Neutrophil (primary cell): Measurements from ENCODE around the gene KLHL29.

Experiments
- H3K27ac ChIP-seq: fragments of 200-600 bp; sonication (generic); 2 replicates; pipeline ENCODE4 v1.5.1; 2016; ENCODE audit warnings: mild to moderate bottlenecking, moderate library complexity
- H3K27me3 ChIP-seq: fragments of 200-600 bp; sonication (generic); 2 replicates; pipeline ENCODE4 v1.6.0; 2016; ENCODE audit warnings: mild to moderate bottlenecking
- H3K36me3 ChIP-seq: fragments of 200-600 bp; sonication (generic); 2 replicates; pipeline ENCODE4 v1.5.1; 2017
- H3K4me1 ChIP-seq, 2 experiments: fragments of 200-600 bp in 1 of 2; sonication (generic) in 1 of 2; 1 replicate in 1 of 2; 2 replicates in 1 of 2; pipeline versions ENCODE4 v1.5.1 to v1.6.1; 2013 to 2016; ENCODE audit warnings: low read depth in 1 of 2, low read length in 1 of 2, mild to moderate bottlenecking in 1 of 2, moderate library complexity in 1 of 2; ENCODE audit not compliant: control insufficient read depth in 1 of 2, insufficient read depth in 1 of 2
- H3K4me3 ChIP-seq, 2 experiments: fragments of 200-600 bp in 1 of 2; sonication (generic) in 1 of 2; 1 replicate in 1 of 2; 2 replicates in 1 of 2; pipeline ENCODE4 v1.5.1; 2013 to 2016; ENCODE audit warnings: low read depth in 1 of 2, low read length in 1 of 2, mild to moderate bottlenecking in 1 of 2, moderate library complexity in 1 of 2
- H3K9me3 ChIP-seq: fragments of 200-600 bp; sonication (generic); 2 replicates; pipeline ENCODE4 v1.5.1; 2016
- CTCF ChIP-seq: fragments of 200-600 bp; sonication (generic); IDR thresholded peaks from 2 replicates; pipeline ENCODE4 v1.5.1; 2016; ENCODE audit warnings: antibody characterized with exemption

KLHL29 gene

GRCh38 chr2:23542230-23542789, 157.3 kb downstream of the KLHL29 start:
- Histone ChIP-seq H3K9me3 (no peaks in the 10 kb centered on the region), H3K27ac (no peak overlapping the region), H3K36me3 (no peaks in the 10 kb centered on the region), H3K4me1 (no peaks in the 10 kb centered on the region), H3K4me3 (no peak overlapping the region), H3K27me3 (peaks cover 36% of the 10 kb centered on the region)
- no peak for TF ChIP-seq CTCF

- Histone ChIP-seq H3K27me3 (peaks cover 31% of the 10 kb centered on the region), H3K4me3 (no peak overlapping the region), H3K27ac (no peak overlapping the region), H3K36me3 (no peaks in the 10 kb centered on the region), H3K4me1 (no peaks in the 10 kb centered on the region), H3K9me3 (no peaks in the 10 kb centered on the region)
- TF ChIP-seq CTCF = no peak
Measured at GRCh38 chr2:23543302-23543701, 158.3 kb downstream of the KLHL29 start.

GRCh38 chr2:23543728-23544127, 158.7 kb downstream of the KLHL29 start:
- Histone ChIP-seq H3K4me1 (no peaks in the 10 kb centered on the region), H3K4me3 (no peak overlapping the region), H3K27ac (no peak overlapping the region), H3K36me3 (no peaks in the 10 kb centered on the region), H3K27me3 (peaks cover 28% of the 10 kb centered on the region), H3K9me3 (no peaks in the 10 kb centered on the region)
- TF ChIP-seq CTCF = no peak

GRCh38 chr2:23544589-23545295, 159.8 kb downstream of the KLHL29 start:
- no peak overlapping the region for H3K27ac ChIP-seq
- no peaks in the 10 kb centered on the region for H3K4me1 ChIP-seq
- H3K27me3 ChIP-seq = peaks cover 28% of the 10 kb centered on the region
- H3K4me3 ChIP-seq = no peak overlapping the region
- H3K9me3 ChIP-seq = no peaks in the 10 kb centered on the region
- H3K36me3 ChIP-seq = no peaks in the 10 kb centered on the region
- no peak for TF ChIP-seq CTCF

DNA sequence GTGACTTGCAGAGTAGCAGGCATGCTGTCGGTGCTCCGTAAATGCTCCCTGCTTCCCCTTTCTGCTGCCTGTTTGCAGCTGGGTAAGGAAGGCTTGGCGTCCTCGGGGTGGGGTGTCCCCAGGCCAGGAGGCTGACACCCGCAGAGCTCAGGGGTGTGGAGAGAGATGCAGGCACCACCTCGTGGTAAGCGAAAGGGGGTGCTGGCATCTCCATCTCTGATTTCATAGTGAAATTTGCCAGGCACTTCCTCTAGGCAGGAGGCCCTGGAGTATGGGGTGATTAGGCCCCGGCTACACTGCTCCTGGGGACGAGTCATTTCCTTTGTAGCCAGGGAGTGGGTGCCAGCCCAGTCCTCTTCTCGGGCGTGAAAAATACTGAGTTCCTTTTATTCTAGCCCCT, 160.4 kb downstream of the KLHL29 start:
- Histone ChIP-seq H3K36me3 (no peaks in the 10 kb centered on the region), H3K27me3 (peaks cover 34% of the 10 kb centered on the region), H3K27ac (no peak overlapping the region), H3K9me3 (no peaks in the 10 kb centered on the region), H3K4me1 (no peaks in the 10 kb centered on the region), H3K4me3 (no peak overlapping the region)
- TF ChIP-seq CTCF = no peak
